HepG2 (cell line): Measurements from ENCODE around the gene GRK5. TPM values are rescaled to one million over a fixed set of nuclear protein-coding genes. Genes with fewer than 3 reads are reported as not detected.
A peak's percentile ranks its signal among the peaks of the same experiment; 100 is the strongest.

Experiments used
- ATAC-seq: fragments of 200-7000 bp; cut with Tn5 transposase; 3 replicates; pipeline ENCODE4 v1.9.1; 2020; ENCODE audit warnings: mild to moderate bottlenecking, moderate library complexity
- BruUV-seq: library from RNA; stranded (reverse); fragments of 400-500 nt; replicated peaks from 2 replicates; lab custom pipeline; 2021; lab: Mats Ljungman, UMichigan
- CTCF ChIA-PET: fragments of 300-600 bp; formaldehyde crosslinking; extraction: SDS; loops from one replicate; lab custom pipeline; 2021; ENCODE audit warnings: low total read pairs, inconsistent platforms, low intra/inter-chr PET ratio; lab: Yijun Ruan, JAX
- POLR2A ChIA-PET: fragments of 350-600 bp; sonication (Branson Sonifier 250); formaldehyde crosslinking; loops from one replicate; lab custom pipeline; 2020; ENCODE audit warnings: antibody characterized with exemption, inconsistent platforms; lab: Yijun Ruan, JAX
- DNase-seq: peaks from one replicate; pipeline ENCODE4 v3.0.0-alpha.2; 2015; ENCODE audit warnings: low spot score
- FAIRE-seq: peaks from 3 replicates; lab custom pipeline; 2011; peaks lifted over from hg19 to GRCh38; lab: Jason Lieb, UNC
- H2AFZ ChIP-seq: one replicate; pipeline ENCODE4 v1.6.1; 2011; ENCODE audit warnings: low read length, inconsistent platforms
- H3K27ac ChIP-seq: fragments of 300-600 bp; 3 replicates; pipeline ENCODE4 v1.8.0; 2011; ENCODE audit warnings: mixed run types, mild to moderate bottlenecking, mixed read lengths, low read length, inconsistent platforms; ENCODE audit not compliant: insufficient read depth; ENCODE audit errors: extremely low read length
- H3K27me3 ChIP-seq, 2 experiments: fragments of 200-600 bp in 1 of 2; 2 replicates in 1 of 2; 3 replicates in 1 of 2; pipeline versions ENCODE4 v1.6.0 to v1.8.0; 2011; ENCODE audit warnings: low read length in 2 of 2, mild to moderate bottlenecking in 2 of 2, moderate library complexity in 2 of 2, inconsistent platforms in 1 of 2; ENCODE audit not compliant: insufficient read depth in 2 of 2, control insufficient read depth in 1 of 2
- H3K36me3 ChIP-seq, 2 experiments: fragments of 200-600 bp in 1 of 2; replicated peaks in 1 of 2; 2 replicates in 1 of 2; 3 replicates in 1 of 2; pipeline versions ENCODE4 v1.5.1 to v1.8.0; 2011; ENCODE audit warnings: low read length in 2 of 2, inconsistent platforms in 1 of 2; ENCODE audit not compliant: insufficient read depth in 2 of 2, control insufficient read depth in 1 of 2
- H3K4me1 ChIP-seq: 2 replicates; pipeline ENCODE4 v1.5.1; 2012; ENCODE audit warnings: low read length, inconsistent platforms; ENCODE audit not compliant: insufficient read depth
- H3K4me2 ChIP-seq: 2 replicates; pipeline ENCODE4 v1.6.0; 2011; ENCODE audit warnings: low read depth, low read length, inconsistent platforms
- H3K4me3 ChIP-seq, 3 experiments: fragments of 200-600 bp in 1 of 3; sonication (generic), shearing (Covaris generic) in 1 of 3; replicated peaks in 1 of 3; 2 replicates each; pipeline ENCODE4 v1.5.1; 2011 to 2016; ENCODE audit warnings: low read length in 3 of 3, inconsistent platforms in 2 of 3, low read depth in 2 of 3, mild to moderate bottlenecking in 2 of 3, control low read depth in 1 of 3, mixed read lengths in 1 of 3; ENCODE audit not compliant: insufficient read depth in 1 of 3
- H3K79me2 ChIP-seq: one replicate; pipeline ENCODE4 v1.6.1; 2011; ENCODE audit warnings: low read length, inconsistent platforms; ENCODE audit not compliant: insufficient read depth
- H3K9ac ChIP-seq: 2 replicates; pipeline ENCODE4 v1.6.0; 2011; ENCODE audit warnings: mild to moderate bottlenecking, low read depth, low read length, inconsistent platforms; ENCODE audit not compliant: insufficient read depth
- H3K9me3 ChIP-seq: 2 replicates; pipeline ENCODE4 v1.5.1; 2012; ENCODE audit warnings: mild to moderate bottlenecking, low read length
- H4K20me1 ChIP-seq: 2 replicates; pipeline ENCODE4 v1.6.0; 2011; ENCODE audit warnings: inconsistent platforms, mild to moderate bottlenecking, low read length, moderate library complexity; ENCODE audit not compliant: insufficient read depth
- ASH2L ChIP-seq: fragments of 300-600, 200-600 bp; sonication (generic); IDR thresholded peaks from 2 replicates; pipeline ENCODE4 v1.7.0; 2017; ENCODE audit warnings: low read depth, mild to moderate bottlenecking, moderate library complexity, mixed read lengths, low read length; ENCODE audit not compliant: insufficient read length
- SCMH1 ChIP-seq: sonication (generic); formaldehyde crosslinking; IDR thresholded peaks from 2 replicates; pipeline ENCODE4 v1.9.0; 2021; ENCODE audit warnings: missing genetic modification reagents, mild to moderate bottlenecking, borderline replicate concordance
- ZNF567 ChIP-seq: sonication (generic); formaldehyde crosslinking; IDR thresholded peaks from 2 replicates; pipeline ENCODE4 v1.8.1; 2023; ENCODE audit warnings: mild to moderate bottlenecking, missing genetic modification reagents, borderline replicate concordance
- ZNF766 ChIP-seq: sonication (generic); formaldehyde crosslinking; IDR thresholded peaks from 2 replicates; pipeline ENCODE4 v1.5.0; 2020; ENCODE audit warnings: missing genetic modification reagents, borderline replicate concordance
- WGBS: methylation state at CpG from one replicate; pipeline ENCODE4 v1.1.6; 2017; ENCODE audit warnings: low lambda C conversion rate; 5-methylcytosine and 5-hydroxymethylcytosine counted together
- in situ Hi-C: cut with HindIII; loops from 2 replicates; pipeline ENCODE4 v1.10.0; 2017; ENCODE audit warnings: low pct_unique_long_range_greater_than_20kb; ENCODE audit not compliant: extremely low pct_ligation_motif_present
- intact Hi-C: fragments of 100-400 bp; cut with micrococcal nuclease; formaldehyde crosslinking; loops from one replicate; pipeline ENCODE4 v1.10.0; 2022; ENCODE audit not compliant: unreplicated experiment
- polyA plus RNA-seq, 8 experiments: library from polyadenylated mRNA; depleted of rRNA in 3 of 8; stranded (reverse) in 7 of 8; unstranded in 1 of 8; fragments of >200 nt; fragmentation: Illumina TruSeq in 4 of 8; extraction: Trizol in 4 of 8; gene quantifications; 2 replicates each; pipeline versions ENCODE4 v1.2.1 to v1.2.3, GENCODE V29; 2011 to 2016; ENCODE audit warnings: low read depth in 4 of 8, missing spikeins in 1 of 8, mixed read lengths in 1 of 8; ENCODE audit not compliant: insufficient read depth in 1 of 8
- total RNA-seq, 5 experiments: library from RNA; depleted of rRNA; stranded (reverse); fragments of >200 nt; fragmentation: Illumina TruSeq; extraction: Trizol; gene quantifications; 2 replicates each; pipeline ENCODE4 v1.2.3, GENCODE V29; 2016; ENCODE audit warnings: low read depth in 1 of 5
- TF ChIP-seq, protein P1 (sequence below): sonication (generic); formaldehyde crosslinking; IDR thresholded peaks from one replicate; pipeline ENCODE4 v1.5.1; 2020; ENCODE audit warnings: mild to moderate bottlenecking, missing genetic modification reagents; ENCODE audit errors: not compliant biosample characterization
- TF ChIP-seq, protein P2 (sequence below): sonication (generic); formaldehyde crosslinking; IDR thresholded peaks from 2 replicates; pipeline ENCODE4 v1.8.1; 2023; ENCODE audit warnings: mild to moderate bottlenecking, inconsistent platforms, moderate library complexity, missing genetic modification reagents, borderline replicate concordance
- TF ChIP-seq, protein P3 (sequence below): sonication (generic); formaldehyde crosslinking; IDR thresholded peaks from 2 replicates; pipeline ENCODE4 v1.5.0; 2020; ENCODE audit warnings: mild to moderate bottlenecking, missing genetic modification reagents

Gene GRK5
- total and polyA plus RNA-seq, 2 of the 13 experiments (the other 11 are each of a cell fraction or from before 2014, with no cell fraction given) = 10.4 to 12.6 TPM

GRCh38 chr10:119205894-119206602 is 1.3 kb upstream of the GRK5 start:
- ChIA-PET POLR2A (interaction anchor here (0.6 to 5.2 kb wide), 26 partner anchors 8 to 293 kb away, joined by 3 to 51 read pairs (median 4); no protein-coding TSS in a partner anchor), CTCF (interaction anchor here (1.2 to 2.5 kb wide), 4 partner anchors 65 to 338 kb away, joined by 3 to 14 read pairs (median 6); no protein-coding TSS in a partner anchor)
- peak overlapping the region; percentile 58 to 97 (median 75) for H3K4me3 ChIP-seq
- 21% methylated on average over 17 of the region's 17 CpGs for WGBS
- no peaks in the 10 kb centered on the region for H4K20me1 ChIP-seq
- DNase-seq (peak; percentile 83), FAIRE-seq (peak; percentile 71), ATAC-seq (peak; percentile 61)
- BruUV-seq = TSS peak; percentile 91
- no peaks in the 10 kb centered on the region for H3K36me3 ChIP-seq
- peak overlapping the region; percentile 83 for H3K9ac ChIP-seq
- peak overlapping the region; percentile 30 for H2AFZ ChIP-seq
- peaks cover 58% of the 10 kb centered on the region for H3K4me1 ChIP-seq
- peaks cover 31% of the 10 kb centered on the region for H3K79me2 ChIP-seq
- peak overlapping the region; percentile 93 for H3K27ac ChIP-seq
- intact Hi-C loops (loop anchor here (1.0 kb wide), 1 partner anchor 211 kb away; no protein-coding TSS in a partner anchor), in situ Hi-C loops (no loop called here)
- H3K9me3 ChIP-seq = no peaks in the 10 kb centered on the region
- no peaks in the 10 kb centered on the region; a peak in 2 of 5 replicates for H3K27me3 ChIP-seq
- peak overlapping the region; percentile 87 for H3K4me2 ChIP-seq
- no peak for TF ChIP-seq ASH2L
- no peak for TF ChIP-seq ZNF567 (CRISPR knock-in tag)
- TF ChIP-seq, protein P1, sequence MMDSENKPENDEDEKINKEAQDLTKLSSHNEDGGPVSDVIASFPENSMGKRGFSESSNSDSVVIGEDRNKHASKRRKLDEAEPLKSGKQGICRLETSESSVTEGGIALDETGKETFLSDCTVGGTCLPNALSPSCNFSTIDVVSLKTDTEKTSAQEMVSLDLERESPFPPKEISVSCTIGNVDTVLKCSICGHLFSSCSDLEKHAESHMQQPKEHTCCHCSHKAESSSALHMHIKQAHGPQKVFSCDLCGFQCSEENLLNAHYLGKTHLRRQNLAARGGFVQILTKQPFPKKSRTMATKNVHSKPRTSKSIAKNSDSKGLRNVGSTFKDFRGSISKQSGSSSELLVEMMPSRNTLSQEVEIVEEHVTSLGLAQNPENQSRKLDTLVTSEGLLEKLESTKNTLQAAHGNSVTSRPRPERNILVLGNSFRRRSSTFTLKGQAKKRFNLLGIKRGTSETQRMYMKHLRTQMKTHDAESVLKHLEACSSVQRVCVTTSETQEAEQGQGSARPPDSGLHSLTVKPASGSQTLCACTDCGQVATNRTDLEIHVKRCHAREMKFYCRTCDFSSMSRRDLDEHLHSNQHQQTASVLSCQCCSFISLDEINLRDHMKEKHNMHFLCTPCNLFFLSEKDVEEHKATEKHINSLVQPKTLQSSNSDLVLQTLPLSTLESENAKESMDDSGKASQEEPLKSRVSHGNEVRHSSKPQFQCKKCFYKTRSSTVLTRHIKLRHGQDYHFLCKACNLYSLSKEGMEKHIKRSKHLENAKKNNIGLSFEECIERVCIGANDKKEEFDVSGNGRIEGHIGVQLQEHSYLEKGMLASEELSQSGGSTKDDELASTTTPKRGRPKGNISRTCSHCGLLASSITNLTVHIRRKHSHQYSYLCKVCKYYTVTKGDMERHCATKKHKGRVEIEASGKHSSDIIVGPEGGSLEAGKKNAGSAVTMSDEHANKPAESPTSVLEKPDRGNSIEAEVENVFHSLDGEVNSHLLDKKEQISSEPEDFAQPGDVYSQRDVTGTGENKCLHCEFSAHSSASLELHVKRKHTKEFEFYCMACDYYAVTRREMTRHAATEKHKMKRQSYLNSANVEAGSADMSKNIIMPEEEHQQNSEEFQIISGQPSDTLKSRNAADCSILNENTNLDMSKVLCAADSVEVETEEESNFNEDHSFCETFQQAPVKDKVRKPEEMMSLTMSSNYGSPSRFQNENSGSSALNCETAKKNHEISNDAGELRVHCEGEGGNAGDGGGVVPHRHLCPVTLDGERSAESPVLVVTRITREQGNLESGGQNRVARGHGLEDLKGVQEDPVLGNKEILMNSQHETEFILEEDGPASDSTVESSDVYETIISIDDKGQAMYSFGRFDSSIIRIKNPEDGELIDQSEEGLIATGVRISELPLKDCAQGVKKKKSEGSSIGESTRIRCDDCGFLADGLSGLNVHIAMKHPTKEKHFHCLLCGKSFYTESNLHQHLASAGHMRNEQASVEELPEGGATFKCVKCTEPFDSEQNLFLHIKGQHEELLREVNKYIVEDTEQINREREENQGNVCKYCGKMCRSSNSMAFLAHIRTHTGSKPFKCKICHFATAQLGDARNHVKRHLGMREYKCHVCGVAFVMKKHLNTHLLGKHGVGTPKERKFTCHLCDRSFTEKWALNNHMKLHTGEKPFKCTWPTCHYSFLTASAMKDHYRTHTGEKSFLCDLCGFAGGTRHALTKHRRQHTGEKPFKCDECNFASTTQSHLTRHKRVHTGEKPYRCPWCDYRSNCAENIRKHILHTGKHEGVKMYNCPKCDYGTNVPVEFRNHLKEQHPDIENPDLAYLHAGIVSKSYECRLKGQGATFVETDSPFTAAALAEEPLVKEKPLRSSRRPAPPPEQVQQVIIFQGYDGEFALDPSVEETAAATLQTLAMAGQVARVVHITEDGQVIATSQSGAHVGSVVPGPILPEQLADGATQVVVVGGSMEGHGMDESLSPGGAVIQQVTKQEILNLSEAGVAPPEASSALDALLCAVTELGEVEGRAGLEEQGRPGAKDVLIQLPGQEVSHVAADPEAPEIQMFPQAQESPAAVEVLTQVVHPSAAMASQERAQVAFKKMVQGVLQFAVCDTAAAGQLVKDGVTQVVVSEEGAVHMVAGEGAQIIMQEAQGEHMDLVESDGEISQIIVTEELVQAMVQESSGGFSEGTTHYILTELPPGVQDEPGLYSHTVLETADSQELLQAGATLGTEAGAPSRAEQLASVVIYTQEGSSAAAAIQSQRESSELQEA (CRISPR knock-in tag) = no peak
- no peak for TF ChIP-seq SCMH1 (CRISPR knock-in tag)
- TF ChIP-seq, protein P2, sequence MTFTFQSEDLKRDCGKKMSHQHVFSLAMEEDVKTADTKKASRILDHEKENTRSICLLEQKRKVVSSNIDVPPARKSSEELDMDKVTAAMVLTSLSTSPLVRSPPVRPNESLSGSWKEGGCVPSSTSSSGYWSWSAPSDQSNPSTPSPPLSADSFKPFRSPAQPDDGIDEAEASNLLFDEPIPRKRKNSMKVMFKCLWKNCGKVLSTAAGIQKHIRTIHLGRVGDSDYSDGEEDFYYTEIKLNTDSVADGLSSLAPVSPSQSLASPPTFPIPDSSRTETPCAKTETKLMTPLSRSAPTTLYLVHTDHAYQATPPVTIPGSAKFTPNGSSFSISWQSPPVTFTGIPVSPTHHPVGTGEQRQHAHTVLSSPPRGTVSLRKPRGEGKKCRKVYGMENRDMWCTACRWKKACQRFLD (CRISPR knock-in tag) = no peak
- TF ChIP-seq ZNF766 = no peak
- TF ChIP-seq, protein P3, sequence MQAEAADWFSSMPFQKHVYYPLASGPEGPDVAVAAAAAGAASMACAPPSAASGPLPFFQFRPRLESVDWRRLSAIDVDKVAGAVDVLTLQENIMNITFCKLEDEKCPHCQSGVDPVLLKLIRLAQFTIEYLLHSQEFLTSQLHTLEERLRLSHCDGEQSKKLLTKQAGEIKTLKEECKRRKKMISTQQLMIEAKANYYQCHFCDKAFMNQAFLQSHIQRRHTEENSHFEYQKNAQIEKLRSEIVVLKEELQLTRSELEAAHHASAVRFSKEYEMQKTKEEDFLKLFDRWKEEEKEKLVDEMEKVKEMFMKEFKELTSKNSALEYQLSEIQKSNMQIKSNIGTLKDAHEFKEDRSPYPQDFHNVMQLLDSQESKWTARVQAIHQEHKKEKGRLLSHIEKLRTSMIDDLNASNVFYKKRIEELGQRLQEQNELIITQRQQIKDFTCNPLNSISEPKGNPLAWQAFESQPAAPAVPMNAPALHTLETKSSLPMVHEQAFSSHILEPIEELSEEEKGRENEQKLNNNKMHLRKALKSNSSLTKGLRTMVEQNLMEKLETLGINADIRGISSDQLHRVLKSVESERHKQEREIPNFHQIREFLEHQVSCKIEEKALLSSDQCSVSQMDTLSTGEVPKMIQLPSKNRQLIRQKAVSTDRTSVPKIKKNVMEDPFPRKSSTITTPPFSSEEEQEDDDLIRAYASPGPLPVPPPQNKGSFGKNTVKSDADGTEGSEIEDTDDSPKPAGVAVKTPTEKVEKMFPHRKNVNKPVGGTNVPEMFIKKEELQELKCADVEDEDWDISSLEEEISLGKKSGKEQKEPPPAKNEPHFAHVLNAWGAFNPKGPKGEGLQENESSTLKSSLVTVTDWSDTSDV (CRISPR knock-in tag) = no peak
